ENCODE results near the gene LRMDA.

GRCh38 chr10:75948583-75948982 is 517.2 kb downstream of the LRMDA start:
- TF ChIP-seq CTCF (IDR thresholded peaks at IDR 0.05) (no peak), POLR2A (IDR thresholded peaks at IDR 0.05) (no peak)
